ENCODE measurements around the gene TAF9B.
A peak's percentile ranks its signal among the peaks of the same experiment; 100 is the strongest.
"Not testable (repeated sequence)": the region's sequence is repeated elsewhere in the genome, so short reads cannot be mapped to it uniquely, and the experiment has no call there.

The TAF9B gene

DNA sequence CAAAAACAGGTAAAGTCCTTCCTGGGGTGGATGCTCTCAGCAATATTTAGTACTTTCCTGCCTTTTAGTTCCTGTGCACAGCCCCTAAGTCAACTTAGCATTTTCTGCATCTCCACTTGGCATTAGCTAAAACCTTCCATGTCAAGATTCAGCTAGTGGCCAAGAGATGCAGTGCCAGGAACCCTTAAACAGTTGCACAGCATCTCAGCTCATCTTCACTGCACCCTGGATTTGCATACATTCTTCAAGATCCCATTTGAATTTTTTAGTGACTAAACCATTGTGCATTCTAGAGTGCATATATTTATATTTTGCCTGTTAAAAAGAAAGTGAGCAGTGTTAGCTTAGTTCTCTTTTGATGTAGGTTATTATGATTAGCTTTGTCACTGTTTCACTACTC, 13.7 kb downstream of the TAF9B start:
- H3K4me1 Mint-ChIP-seq (ENCODE audit: low read depth): peaks cover 39% of the 10 kb centered on the region
- not testable (repeated sequence) for H3K27ac Mint-ChIP-seq, H3K9me3 Mint-ChIP-seq, H3K4me3 Mint-ChIP-seq, H3K27me3 Mint-ChIP-seq
- H3K36me3 Mint-ChIP-seq (ENCODE audit: low read depth): peaks cover 81% of the 10 kb centered on the region

DNA sequence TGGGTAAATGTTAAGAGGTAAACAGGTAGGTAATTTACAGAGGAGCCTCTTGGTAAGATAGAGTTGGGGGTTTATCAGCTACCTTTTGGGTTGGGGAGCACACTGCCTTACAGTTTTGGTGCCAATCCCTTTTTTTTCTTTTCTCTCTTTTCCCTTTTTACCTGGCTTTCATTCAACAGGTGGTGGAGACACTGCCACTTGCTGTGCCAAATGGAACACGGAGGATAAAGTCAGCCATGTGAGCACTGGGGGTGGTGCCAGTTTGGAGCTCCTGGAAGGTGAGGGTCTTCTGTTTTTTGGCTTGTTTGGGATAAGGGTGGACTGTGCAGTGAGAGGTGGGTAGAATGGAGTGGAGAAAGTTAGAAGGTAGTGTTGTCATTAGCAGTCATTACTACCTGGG, 14.3 kb downstream of the TAF9B start:
- H3K27ac Mint-ChIP-seq: no peak overlapping the region

DNA sequence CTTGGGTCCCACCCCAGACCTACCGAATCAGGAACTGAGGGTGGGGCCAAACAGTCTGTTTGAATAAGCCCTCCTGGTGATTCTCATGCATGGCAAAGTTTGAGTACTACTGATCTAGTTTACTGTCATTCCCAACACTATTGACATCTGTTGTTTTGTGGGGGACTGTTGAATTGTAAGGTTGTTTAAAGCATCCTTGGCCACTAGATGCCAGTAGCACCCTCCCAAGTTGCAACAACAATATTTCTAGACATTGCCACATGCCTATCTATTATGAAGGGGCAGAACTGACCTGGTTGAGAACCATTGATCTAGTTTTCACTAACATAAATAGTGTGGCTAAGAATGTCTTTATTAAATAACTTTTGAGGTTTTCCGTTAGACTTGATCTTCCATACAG, 15.1 kb downstream of the TAF9B start:
- Mint-ChIP-seq H3K36me3 (ENCODE audit: low read depth) (peaks cover 79% of the 10 kb centered on the region), H3K27ac (peak overlapping the region; percentile 16), H3K27me3 (no peaks in the 10 kb centered on the region), H3K4me1 (ENCODE audit: low read depth) (peaks cover 45% of the 10 kb centered on the region), H3K4me3 (no peak overlapping the region), H3K9me3 (no peaks in the 10 kb centered on the region)

More for the DNA sequence above, 14.3 kb downstream of the TAF9B start:
- Mint-ChIP-seq H3K27me3 (no peaks in the 10 kb centered on the region), H3K4me1 (ENCODE audit: low read depth) (peaks cover 39% of the 10 kb centered on the region), H3K36me3 (ENCODE audit: low read depth) (peaks cover 74% of the 10 kb centered on the region), H3K9me3 (no peaks in the 10 kb centered on the region), H3K4me3 (no peak overlapping the region)

DNA sequence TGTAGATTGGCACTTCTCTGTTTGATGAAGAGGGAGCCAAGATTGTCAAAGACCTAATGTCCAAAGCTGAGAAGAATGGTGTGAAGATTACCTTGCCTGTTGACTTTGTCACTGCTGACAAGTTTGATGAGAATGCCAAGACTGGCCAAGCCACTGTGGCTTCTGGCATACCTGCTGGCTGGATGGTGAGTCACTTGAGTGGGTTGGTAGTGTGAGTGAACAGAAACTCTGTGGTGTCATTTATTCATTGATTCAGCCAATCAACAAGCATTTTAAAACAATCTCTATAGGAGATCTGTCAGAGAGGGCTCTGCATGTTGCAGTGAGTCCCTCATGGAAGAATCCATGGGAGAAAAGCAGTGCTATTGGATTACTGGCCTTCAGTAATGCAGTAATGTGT, 16.3 kb downstream of the TAF9B start:
- Mint-ChIP-seq H3K27me3 (no peaks in the 10 kb centered on the region), H3K27ac (peak overlapping the region; percentile 87), H3K9me3 (no peaks in the 10 kb centered on the region), H3K4me1 (ENCODE audit: low read depth) (peaks cover 52% of the 10 kb centered on the region), H3K4me3 (no peak overlapping the region), H3K36me3 (ENCODE audit: low read depth) (peaks cover 82% of the 10 kb centered on the region)

DNA sequence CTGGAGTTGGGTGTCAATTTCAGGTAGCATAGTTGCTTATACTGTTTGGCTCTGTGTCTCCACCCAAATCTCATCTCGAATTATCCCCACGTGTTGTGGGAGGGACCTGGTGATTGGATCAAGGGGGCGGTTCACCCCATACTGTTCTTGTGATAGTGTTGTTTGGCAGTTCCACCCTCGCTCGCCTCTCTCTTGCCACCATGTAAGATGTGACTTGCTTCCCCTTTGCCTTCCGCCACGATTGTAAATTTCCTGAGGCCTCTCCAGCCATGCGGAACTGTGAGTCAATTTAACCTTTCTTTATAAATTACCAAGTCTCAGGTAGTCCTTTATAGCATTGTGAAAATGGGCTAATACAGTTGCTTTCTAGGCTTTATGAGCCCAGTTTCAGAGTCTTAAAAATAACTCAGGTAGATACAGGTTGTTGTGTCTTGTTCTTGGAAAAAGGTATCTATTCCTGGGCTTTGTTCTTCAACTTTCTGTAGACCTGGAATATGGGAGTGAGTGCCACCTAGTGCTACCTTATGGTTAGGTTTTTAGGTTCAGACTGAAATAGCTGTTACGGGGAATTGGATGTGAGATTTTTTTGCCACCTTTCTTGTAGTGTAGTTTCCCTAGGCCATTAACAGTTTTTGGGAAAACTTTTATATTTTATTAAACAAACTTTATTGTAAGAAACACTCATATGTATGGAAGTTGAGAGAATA, 19.8 kb downstream of the TAF9B start:
- Mint-ChIP-seq H3K4me3 (no peak overlapping the region), H3K4me1 (ENCODE audit: low read depth) (peaks cover 79% of the 10 kb centered on the region), H3K36me3 (ENCODE audit: low read depth) (peaks cover 84% of the 10 kb centered on the region), H3K27ac (peak overlapping the region; percentile 72), H3K27me3 (no peaks in the 10 kb centered on the region), H3K9me3 (no peaks in the 10 kb centered on the region)

DNA sequence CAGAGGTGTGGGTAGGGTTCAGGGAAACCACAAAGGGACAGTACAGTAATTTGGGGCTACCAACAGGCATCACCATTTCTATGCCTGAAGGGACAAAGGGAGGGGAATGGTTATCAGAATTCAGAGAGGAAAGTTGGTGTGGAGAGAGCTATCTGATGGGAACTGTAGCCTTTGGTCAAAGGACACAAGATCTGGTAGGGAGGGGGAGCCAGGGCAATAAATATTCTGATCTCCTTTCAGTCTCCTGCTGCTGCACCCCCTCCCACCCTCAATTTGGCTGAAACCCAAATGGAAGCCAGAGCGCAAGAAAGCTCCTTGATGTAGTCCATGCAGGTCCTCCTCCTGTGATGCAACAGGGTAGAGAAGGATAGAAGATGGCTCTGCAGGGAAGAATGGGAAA, 20.8 kb downstream of the TAF9B start:
- Mint-ChIP-seq H3K9me3 (no peaks in the 10 kb centered on the region), H3K4me1 (ENCODE audit: low read depth) (peaks cover 79% of the 10 kb centered on the region), H3K36me3 (ENCODE audit: low read depth) (peaks cover 84% of the 10 kb centered on the region), H3K27ac (peak overlapping the region; percentile 55), H3K27me3 (no peaks in the 10 kb centered on the region), H3K4me3 (no peak overlapping the region)

DNA sequence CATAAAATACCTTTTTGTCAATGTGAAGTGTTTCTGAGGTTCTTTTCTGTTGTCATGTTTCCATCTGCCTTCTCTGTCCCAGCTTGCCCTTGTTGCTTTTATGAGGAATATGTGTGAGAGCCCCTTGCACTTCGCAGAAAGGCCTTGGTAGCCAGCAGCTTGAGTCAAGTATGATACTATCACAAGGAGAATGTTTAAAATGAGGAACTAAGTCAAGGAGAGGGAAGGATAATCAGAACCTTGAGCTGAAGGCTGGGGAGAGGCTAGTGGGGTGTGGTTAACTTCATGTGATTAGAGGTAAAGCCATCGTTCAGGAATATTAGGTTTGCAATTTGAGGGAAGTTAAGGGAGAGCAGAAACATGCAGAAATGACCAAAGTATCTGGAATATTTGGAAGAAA, 22.7 kb downstream of the TAF9B start:
- H3K36me3 Mint-ChIP-seq (ENCODE audit: low read depth): peaks cover 83% of the 10 kb centered on the region
- H3K4me3 Mint-ChIP-seq: no peak overlapping the region
- no peaks in the 10 kb centered on the region for H3K27me3 Mint-ChIP-seq
- H3K9me3 Mint-ChIP-seq: no peaks in the 10 kb centered on the region
- peaks cover 66% of the 10 kb centered on the region for H3K4me1 Mint-ChIP-seq (ENCODE audit: low read depth)
- H3K27ac Mint-ChIP-seq: peak overlapping the region; percentile 70

DNA sequence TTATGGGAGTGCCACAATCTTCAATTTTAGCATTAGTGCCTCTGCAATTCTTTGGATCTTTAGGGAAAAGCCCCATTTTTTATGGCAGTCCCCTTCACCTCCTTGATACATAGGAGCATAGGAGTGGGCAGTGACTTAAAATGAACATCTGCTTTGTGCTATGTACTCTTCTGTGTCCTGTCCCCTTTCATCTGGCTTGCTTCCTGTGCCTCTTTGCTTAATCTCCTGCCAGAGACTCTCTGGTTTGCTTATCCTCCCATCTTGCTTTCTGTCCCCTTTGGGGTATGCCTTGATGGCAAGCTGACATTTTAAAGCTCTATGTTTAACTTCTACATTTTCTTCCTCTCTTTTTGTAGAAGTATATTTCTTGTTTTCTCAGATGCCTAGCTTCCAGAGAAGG, 23.1 kb downstream of the TAF9B start:
- H3K27ac Mint-ChIP-seq: peak overlapping the region; percentile 70
- no peak overlapping the region for H3K4me3 Mint-ChIP-seq
- H3K36me3 Mint-ChIP-seq (ENCODE audit: low read depth): peaks cover 83% of the 10 kb centered on the region
- H3K9me3 Mint-ChIP-seq: no peaks in the 10 kb centered on the region
- no peaks in the 10 kb centered on the region for H3K27me3 Mint-ChIP-seq
- H3K4me1 Mint-ChIP-seq (ENCODE audit: low read depth): peaks cover 68% of the 10 kb centered on the region

DNA sequence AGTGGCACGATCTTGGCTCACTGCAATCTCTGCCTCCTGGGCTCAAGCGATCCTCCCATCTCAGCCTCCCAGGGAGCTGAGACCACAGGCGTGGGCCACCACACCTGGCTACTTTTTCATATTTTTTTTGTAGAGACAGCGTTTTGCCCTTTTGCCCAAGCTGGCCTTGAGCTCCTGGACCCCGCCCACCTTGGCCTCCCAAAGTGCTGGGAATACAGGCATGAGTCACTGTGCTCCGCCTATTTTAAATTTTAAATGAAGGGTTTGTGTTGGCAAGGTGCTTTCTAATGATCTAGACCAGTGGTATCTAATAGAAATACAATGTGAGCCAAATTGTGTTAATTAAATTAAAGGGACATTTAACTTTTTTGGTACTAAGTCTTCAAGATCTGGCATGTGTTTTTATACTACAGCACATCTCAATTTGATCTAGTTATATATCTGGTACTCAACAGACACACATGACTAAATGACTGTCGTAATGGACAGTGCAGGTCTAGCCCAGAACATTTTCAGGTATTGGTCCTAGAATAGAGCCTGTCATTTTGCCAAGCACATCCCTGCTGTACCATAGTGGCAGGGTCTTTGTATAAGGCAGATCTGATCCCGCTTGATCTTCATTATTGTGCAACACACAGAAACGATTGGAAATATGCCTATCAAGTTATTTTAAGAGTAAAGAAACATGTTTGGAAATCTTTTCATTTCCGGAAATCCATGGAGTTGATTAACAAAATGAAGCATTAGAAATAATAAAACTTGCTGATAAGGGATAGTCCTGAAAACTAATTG, 28.1 kb downstream of the TAF9B start:
- peaks cover 73% of the 10 kb centered on the region for H3K4me1 Mint-ChIP-seq (ENCODE audit: low read depth)
- H3K9me3 Mint-ChIP-seq: no peaks in the 10 kb centered on the region
- peak overlapping the region; percentile 31 for H3K4me3 Mint-ChIP-seq
- H3K36me3 Mint-ChIP-seq (ENCODE audit: low read depth): peaks cover 81% of the 10 kb centered on the region
- H3K27me3 Mint-ChIP-seq: no peaks in the 10 kb centered on the region
- peak overlapping the region; percentile 36 for H3K27ac Mint-ChIP-seq

DNA sequence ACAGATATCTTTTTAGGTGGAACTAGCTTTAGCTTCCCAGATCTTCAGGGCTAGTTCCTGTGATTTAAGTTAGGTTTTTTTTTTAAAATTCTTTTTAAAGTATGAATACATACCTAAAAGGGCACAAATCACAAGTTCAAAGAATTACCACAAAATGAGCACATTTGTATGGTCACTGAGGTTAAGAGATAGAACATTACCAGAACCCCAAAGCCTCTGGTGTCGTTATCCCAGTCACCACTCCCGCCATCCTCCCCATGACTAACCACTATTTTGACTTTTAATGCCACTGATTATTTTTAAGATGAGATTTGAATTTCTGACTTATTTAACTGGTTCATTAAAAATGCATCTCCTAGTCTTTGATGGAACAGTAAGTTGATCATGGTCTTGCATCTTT, 30.0 kb downstream of the TAF9B start:
- H3K9me3 Mint-ChIP-seq: no peaks in the 10 kb centered on the region
- no peaks in the 10 kb centered on the region for H3K27me3 Mint-ChIP-seq
- peaks cover 55% of the 10 kb centered on the region for H3K4me1 Mint-ChIP-seq (ENCODE audit: low read depth)
- peak overlapping the region; percentile 96 for H3K4me3 Mint-ChIP-seq
- peak overlapping the region; percentile 72 for H3K27ac Mint-ChIP-seq
- peaks cover 79% of the 10 kb centered on the region for H3K36me3 Mint-ChIP-seq (ENCODE audit: low read depth)

DNA sequence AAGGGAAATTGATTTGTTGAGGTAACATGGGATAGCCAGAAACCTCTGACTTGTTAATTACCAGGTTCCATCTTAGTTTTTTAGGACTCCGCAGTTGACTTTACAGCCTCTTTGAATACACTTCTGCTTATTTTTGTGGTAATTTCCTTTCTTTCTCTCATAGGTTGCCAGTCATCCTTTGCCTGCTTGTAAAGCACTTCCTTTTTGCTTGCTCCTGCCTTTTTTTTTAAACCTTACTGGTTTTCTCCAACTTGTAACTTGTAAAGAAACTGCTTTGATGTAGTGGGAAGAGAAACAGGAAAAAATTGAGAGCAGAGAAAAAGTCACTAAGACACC, 32.8 kb downstream of the TAF9B start:
- H3K9me3 Mint-ChIP-seq: no peaks in the 10 kb centered on the region
- H3K27me3 Mint-ChIP-seq: no peaks in the 10 kb centered on the region
- peak overlapping the region; percentile 96 for H3K4me3 Mint-ChIP-seq
- peaks cover 55% of the 10 kb centered on the region for H3K36me3 Mint-ChIP-seq (ENCODE audit: low read depth)
- peaks cover 59% of the 10 kb centered on the region for H3K4me1 Mint-ChIP-seq (ENCODE audit: low read depth)
- H3K27ac Mint-ChIP-seq: peak overlapping the region; percentile 83

DNA sequence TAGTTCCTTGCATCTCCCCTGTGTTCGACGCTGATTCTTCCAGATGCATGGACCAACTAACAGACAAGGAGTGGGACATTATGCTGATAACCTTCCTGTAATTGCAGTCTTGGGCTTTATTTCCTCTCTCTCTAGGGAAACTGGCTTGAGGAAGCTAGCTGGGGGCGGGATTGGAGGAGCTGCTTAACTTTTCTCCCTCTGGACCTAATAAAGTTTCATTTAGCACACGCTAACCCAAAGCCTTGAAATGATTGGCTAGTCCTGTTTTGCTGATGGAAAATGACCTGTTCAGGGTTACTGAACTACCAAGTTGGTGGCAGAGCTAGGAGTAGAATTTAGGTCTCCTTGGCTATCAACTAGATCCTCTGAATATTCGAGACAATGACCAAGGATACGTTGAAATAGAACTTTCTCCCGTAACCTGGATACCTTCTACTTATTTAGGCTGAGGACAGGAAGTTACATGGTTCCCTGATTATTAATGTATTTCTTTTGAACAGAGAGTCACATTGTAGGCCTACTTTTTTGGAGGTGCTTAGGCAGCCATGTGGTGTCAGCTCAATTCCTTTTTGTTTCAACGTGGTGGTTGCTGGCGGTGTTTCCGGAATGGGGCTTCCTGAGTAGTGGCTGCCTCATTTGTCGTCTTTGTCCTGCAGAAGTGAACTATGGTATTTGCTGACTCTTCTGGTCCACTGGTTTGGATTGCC, 33.4 kb downstream of the TAF9B start:
- Mint-ChIP-seq H3K27ac (peak overlapping the region; percentile 83), H3K36me3 (ENCODE audit: low read depth) (peaks cover 51% of the 10 kb centered on the region), H3K9me3 (no peaks in the 10 kb centered on the region), H3K27me3 (no peaks in the 10 kb centered on the region), H3K4me3 (peak overlapping the region; percentile 96), H3K4me1 (ENCODE audit: low read depth) (peaks cover 58% of the 10 kb centered on the region)

DNA sequence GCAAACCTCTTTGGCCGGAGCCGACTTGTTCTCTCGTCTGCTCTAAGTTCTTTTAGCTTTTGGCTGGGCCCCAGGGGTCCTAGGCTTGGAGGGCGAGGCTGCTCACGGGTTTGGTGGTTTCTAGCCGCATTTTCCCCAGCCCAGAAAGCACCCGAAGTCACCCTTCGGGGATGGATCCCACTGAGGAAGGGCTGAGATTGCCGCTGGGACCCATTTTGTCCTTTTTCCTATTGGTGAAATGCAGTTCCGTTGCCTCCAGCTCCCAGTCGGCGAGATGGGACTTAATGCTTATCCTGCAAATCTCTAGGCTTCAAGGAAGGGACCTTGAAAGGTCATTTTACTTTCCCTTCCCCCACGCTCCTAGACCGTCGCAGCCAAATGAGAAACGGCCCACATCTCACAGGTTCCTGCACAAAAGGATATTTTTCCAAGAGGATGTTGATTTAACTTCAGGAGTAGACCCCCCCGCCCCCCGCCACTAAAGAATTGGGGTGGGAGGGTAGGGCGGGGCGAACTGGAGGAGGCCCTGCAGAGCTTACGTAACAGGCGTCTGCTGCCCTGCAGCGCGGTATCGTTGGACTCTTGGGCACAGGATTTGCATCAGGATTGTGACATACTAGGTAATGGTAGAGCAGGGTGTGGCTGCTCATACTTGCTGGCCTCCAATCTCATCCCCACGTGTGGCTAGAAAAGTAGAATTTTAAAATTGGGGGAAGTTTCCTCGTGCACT, 34.8 kb downstream of the TAF9B start:
- Mint-ChIP-seq H3K36me3 (ENCODE audit: low read depth) (peaks cover 47% of the 10 kb centered on the region), H3K4me1 (ENCODE audit: low read depth) (peaks cover 50% of the 10 kb centered on the region), H3K27ac (peak overlapping the region; percentile 83), H3K27me3 (no peaks in the 10 kb centered on the region), H3K9me3 (no peaks in the 10 kb centered on the region), H3K4me3 (peak overlapping the region; percentile 96)

DNA sequence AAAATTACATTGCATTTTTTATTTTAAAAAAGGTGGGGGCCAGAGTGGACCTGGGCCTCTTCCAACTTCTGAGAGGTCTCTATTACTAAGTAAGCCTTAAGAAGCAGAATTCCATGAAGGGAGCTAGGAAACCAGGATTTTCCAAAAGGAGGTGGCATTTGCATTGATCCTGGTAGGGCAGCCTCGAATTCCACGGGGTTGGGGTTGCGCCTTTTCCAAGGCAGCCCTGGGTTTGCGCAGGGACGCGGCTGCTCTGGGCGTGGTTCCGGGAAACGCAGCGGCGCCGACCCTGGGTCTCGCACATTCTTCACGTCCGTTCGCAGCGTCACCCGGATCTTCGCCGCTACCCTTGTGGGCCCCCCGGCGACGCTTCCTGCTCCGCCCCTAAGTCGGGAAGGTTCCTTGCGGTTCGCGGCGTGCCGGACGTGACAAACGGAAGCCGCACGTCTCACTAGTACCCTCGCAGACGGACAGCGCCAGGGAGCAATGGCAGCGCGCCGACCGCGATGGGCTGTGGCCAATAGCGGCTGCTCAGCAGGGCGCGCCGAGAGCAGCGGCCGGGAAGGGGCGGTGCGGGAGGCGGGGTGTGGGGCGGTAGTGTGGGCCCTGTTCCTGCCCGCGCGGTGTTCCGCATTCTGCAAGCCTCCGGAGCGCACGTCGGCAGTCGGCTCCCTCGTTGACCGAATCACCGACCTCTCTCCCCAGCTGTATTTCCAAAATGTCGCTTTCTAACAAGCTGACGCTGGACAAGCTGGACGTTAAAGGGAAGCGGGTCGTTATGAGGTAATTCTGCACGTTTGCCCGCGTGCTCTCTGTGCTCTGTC, 35.6 kb downstream of the TAF9B start, which contains the start of gene PGK1:
PGK1 (plus strand) TSS at position 626 of the 824 bp plus-strand sequence; CDS start at position 719, 93 bp downstream.
- no peaks in the 10 kb centered on the region for H3K9me3 Mint-ChIP-seq
- H3K27me3 Mint-ChIP-seq: no peaks in the 10 kb centered on the region
- peaks cover 40% of the 10 kb centered on the region for H3K36me3 Mint-ChIP-seq (ENCODE audit: low read depth)
- peaks cover 42% of the 10 kb centered on the region for H3K4me1 Mint-ChIP-seq (ENCODE audit: low read depth)
- peak within 1 kb of the TSS; percentile 85 for H3K27ac Mint-ChIP-seq
- peak within 1 kb of the TSS; percentile 96 for H3K4me3 Mint-ChIP-seq
